Activated CD4-positive, alpha-beta T cell treated with anti-CD3 and anti-CD28 coated beads, Interleukin-10, Interleukin-2, amounts not matched to agents 100 ng/mL and 50 ng/mL, durations not matched to agents 16 hours and 8 hours (primary cell): Measurements from ENCODE around the gene OR6C70.
"Not testable (repeated sequence)": the region's sequence is repeated elsewhere in the genome, so short reads cannot be mapped to it uniquely, and the experiment has no call there.

Experiments
- DNase-seq: peaks from one replicate; pipeline ENCODE4 v3.0.0-alpha.2; 2020

The OR6C70 gene

GRCh38 chr12:55470088-55470829, at the start of gene OR6C70:
Gene OR6C70 (minus strand): TSS chr12:55470138. CDS start chr12:55470138, 0 bp downstream.
- no peak for DNase-seq

GRCh38 chr12:55516391-55516790, 46.5 kb upstream of the OR6C70 start:
- no peak for DNase-seq

DNA sequence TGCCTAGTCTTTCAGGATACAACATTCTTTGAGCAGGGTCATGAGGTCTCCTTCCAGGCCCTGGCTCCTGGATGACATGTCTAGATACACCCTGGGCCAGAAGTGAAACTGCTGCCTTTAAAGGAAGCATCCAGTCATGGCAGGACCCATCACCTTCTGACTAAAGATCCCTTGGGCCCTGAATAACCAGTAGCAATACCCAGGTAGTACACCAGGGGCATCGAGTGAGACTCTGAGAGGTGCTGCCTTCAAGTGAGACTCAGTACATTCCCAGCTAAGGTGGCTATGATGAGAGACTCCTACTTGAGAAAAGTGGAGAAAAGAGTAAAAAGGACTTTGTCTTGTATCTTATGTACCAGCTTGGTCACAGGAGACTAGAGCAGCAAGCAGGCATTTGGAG, 45.8 kb upstream of the OR6C70 start:
- peak; percentile 13 for DNase-seq

- no peak for DNase-seq
Measured at GRCh38 chr12:55501601-55502000, 31.7 kb upstream of the OR6C70 start.

DNA sequence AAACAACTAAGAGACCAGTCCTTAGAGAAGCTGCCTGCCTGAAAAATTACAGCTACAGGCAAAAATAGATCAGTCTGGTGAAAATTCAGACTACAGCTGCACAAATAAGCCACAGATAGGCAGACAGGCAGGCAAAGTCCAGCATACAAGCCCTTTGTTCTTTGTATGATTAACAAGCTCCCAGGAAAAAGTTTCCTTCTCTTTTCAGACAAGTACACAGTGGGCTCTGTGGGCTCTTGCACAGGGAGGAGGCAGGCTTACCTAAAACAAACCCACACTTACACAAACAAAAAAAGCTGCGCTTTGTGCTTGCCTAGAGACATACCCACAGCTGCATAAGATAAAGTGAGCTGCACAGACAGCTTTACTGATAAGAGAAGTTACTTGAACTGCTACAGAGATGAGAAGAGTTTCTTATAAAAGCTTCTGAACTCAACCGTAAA, 29.9 kb upstream of the OR6C70 start:
- DNase-seq, result no peak

GRCh38 chr12:55499231-55499630, 29.3 kb upstream of the OR6C70 start:
- no peak for DNase-seq

DNA sequence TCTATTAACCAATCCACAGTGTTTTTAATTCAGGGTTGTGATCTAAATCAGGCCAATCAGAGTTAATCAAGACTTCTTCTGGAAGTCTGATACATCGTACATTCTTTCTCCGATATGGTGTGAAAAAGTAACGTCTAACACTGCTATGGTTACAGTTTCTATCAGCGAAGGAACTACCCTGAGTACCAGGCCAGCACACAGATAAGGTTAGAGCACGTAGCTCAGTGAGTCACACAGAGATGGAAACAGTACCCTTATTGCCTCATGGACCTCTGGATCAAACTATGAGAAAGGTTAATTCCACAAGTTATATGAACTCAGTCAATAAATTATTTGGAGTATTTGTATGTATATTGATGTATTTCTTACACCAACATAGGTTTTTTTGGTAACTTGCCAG, 25.6 kb upstream of the OR6C70 start:
- no peak for DNase-seq

GRCh38 chr12:55492078-55492477, 22.1 kb upstream of the OR6C70 start, which contains the start of gene OR6C68:
Gene OR6C68 (plus strand): TSS chr12:55492378. CDS start chr12:55492378, 0 bp downstream.
- no peak for DNase-seq

DNA sequence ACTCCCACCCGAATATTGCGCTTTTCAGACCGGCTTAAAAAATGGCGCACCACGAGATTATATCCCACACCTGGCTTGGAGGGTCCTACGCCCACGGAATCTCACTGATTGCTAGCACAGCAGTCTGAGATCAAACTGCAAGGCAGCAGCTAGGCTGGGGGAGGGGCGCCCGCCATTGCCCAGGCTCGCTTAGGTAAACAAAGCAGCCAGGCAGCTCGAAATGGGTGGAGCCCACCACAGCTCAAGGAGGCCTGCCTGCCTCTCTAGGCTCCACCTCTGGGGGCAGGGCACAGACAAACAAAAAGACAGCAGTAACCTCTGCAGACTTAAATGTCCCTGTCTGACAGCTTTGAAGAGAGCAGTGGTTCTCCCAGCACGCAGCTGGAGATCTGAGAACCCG, 14.3 kb upstream of the OR6C70 start:
- DNase-seq, result not testable (repeated sequence)

- not testable (repeated sequence) for DNase-seq
Measured at GRCh38 chr12:55479136-55479535, 9.2 kb upstream of the OR6C70 start.

DNA sequence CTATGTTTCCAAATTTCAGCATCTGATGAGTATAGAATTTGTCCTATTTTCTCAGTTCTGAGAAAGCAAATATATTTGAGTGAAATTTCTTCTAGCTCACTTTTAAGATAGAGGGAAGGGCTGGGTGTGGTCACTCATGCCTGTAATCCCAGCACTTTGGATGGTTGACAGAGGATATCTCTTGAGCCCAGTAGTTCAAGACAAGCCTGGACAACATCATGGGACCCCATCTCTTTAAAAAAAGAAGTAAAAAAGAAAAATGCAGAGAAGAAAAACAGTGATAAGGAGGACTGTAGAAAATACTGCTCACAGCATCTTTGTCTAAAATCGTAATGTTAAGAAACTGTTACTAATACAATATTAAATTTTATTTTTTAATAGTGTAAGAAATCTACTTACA, 2.3 kb upstream of the OR6C70 start:
- no peak for DNase-seq

- DNase-seq, result no peak
Measured at GRCh38 chr12:55469291-55469690, 647 bp downstream of the OR6C70 start.

GRCh38 chr12:55467836-55468235, 2.1 kb downstream of the OR6C70 start:
- no peak for DNase-seq

- not testable (repeated sequence) for DNase-seq
Measured at GRCh38 chr12:55464926-55465325, 5.0 kb downstream of the OR6C70 start.

- no peak for DNase-seq
Measured at GRCh38 chr12:55448825-55449224, 21.1 kb downstream of the OR6C70 start.

GRCh38 chr12:55446326-55446725, 23.6 kb downstream of the OR6C70 start:
- DNase-seq, result no peak

- DNase-seq, result no peak
Measured at GRCh38 chr12:55445357-55445756, 24.6 kb downstream of the OR6C70 start.

GRCh38 chr12:55443776-55444175, 26.2 kb downstream of the OR6C70 start, which contains the start of gene OR6C2:
Gene OR6C2 (plus strand): TSS chr12:55444076. CDS start chr12:55452214, 8,138 bp downstream.
- no peak for DNase-seq

DNA sequence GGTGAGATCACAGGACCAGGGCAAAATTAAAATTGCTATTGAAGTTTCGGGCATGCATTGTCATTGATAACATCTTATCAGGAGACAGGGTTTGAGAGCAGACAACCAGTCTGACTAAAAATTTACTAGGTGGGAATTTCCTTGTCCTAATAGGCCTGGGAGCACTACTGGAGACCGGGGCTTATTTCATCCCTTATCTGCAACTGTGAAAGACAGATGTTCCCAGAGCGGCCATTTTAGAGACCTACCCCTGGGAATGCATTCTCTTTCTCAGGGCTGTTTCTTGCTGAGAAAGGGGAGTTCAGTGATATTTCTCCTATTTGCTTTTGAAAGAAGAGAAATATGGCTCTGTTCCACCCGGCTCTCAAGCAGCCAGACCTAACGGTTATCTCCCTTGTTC, 28.7 kb downstream of the OR6C70 start:
- DNase-seq, result not testable (repeated sequence)

- DNase-seq, result no peak
Measured at GRCh38 chr12:55428331-55429243, 41.4 kb downstream of the OR6C70 start.

GRCh38 chr12:55425954-55426353, 44.0 kb downstream of the OR6C70 start, which contains the start of gene OR6C76:
Gene OR6C76 (plus strand): TSS chr12:55426254. CDS start chr12:55426254, 0 bp downstream.
- DNase-seq, result no peak

DNA sequence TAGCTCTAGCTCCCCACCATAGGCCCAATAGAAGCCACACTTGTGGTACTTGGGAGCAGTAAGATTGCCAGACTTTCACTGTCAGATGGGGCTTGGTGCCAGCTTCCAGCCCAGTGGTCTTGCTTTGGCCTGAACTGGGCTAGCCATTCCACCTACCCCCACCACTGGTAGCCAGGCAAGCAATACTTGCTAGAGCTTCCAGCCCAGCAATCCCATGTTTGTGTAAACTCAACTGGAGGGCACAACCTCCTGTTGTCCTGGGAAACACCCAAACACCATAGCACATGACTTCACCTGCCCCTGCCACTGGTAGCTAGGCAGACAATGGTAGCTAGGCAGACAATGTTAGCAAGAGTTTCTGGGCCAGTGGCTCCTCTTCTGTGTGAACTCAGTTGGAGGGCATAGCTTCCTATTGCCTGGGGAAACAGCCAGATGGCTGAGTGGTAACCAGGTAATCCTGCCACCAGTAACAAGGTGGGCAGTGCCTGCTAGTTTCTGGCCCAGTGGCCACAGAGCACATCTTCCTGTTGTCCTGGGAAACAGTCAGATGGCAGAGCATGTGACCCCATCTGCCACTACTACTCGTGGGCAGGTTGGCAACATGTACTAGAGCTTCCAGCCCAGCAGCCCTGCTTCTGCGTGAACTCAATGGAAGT, 49.5 kb downstream of the OR6C70 start:
- no peak for DNase-seq
